K562 (cell line): ENCODE results near the gene POLD2. TPM values are rescaled to one million over a fixed set of nuclear protein-coding genes. Genes with fewer than 3 reads are reported as not detected.
A peak's percentile ranks its signal among the peaks of the same experiment; 100 is the strongest.

Experiments used
- ELF1 ChIP-seq: fragments of 200-800 bp; sonication (Bioruptor generic); IDR thresholded peaks from 2 replicates; pipeline ENCODE4 v1.6.1; 2016; ENCODE audit warnings: missing genetic modification characterization, missing compliant biosample characterization
- RAD51 ChIP-seq: fragments of 450-650 bp; IDR thresholded peaks from 2 replicates; pipeline ENCODE4 v1.7.1; 2016; ENCODE audit warnings: low read depth, mild to moderate bottlenecking, borderline replicate concordance
- ZBED1 ChIP-seq: IDR thresholded peaks from 2 replicates; pipeline ENCODE4 v1.6.1; 2014
- ZNF75A ChIP-seq: fragments of 450-650 bp; formaldehyde crosslinking; IDR thresholded peaks from 2 replicates; pipeline ENCODE4 v1.4.0; 2020; ENCODE audit warnings: mild to moderate bottlenecking
- ZNF830 ChIP-seq: fragments of 250-450 bp; sonication (Bioruptor Pico); IDR thresholded peaks from 2 replicates; pipeline ENCODE4 v1.5.0; 2021; ENCODE audit warnings: mild to moderate bottlenecking
- polyA plus RNA-seq, 8 experiments: library from polyadenylated mRNA; depleted of rRNA in 4 of 8; stranded (reverse) in 5 of 8; unstranded in 3 of 8; fragments of >200 nt; fragmentation: Nextera tagmentation in 2 of 8; fragmentation: Illumina TruSeq in 1 of 8; extraction: Ambion mirVana in 2 of 8; extraction: Trizol in 1 of 8; gene quantifications; 2 replicates each; pipeline versions ENCODE4 v1.2.1 to v1.2.3, GENCODE V29; 2011 to 2014; ENCODE audit warnings: inconsistent platforms in 1 of 8, missing spikeins in 1 of 8
- total RNA-seq, 7 experiments: library from RNA; depleted of rRNA in 6 of 7; stranded (reverse); fragments of >200 nt in 6 of 7; fragmentation: Illumina TruSeq in 2 of 7; extraction: Trizol in 2 of 7; gene quantifications; 2 replicates each; pipeline versions ENCODE4 v1.2.1 to v1.2.3, GENCODE V29; 2011 to 2021; ENCODE audit warnings: low replicate concordance in 1 of 7
- TF ChIP-seq, protein P1 (sequence below): fragments of 450-650 bp; IDR thresholded peaks from 2 replicates; pipeline ENCODE4 v1.6.1; 2016; ENCODE audit warnings: mild to moderate bottlenecking, moderate library complexity
- TF ChIP-seq, protein P2 (sequence below): fragments of 250-450 bp; sonication (Bioruptor Pico); IDR thresholded peaks from 2 replicates; pipeline ENCODE4 v1.5.0; 2020; ENCODE audit warnings: mild to moderate bottlenecking
- TF ChIP-seq, protein P3 (sequence below): fragments of 200-800 bp; sonication (Bioruptor generic); IDR thresholded peaks from 2 replicates; pipeline ENCODE4 v1.6.1; 2017; ENCODE audit warnings: missing genetic modification characterization, missing compliant biosample characterization
- TF ChIP-seq, protein P4 (sequence below): IDR thresholded peaks from 2 replicates; pipeline ENCODE4 v1.6.1; 2011; ENCODE audit warnings: borderline replicate concordance, low read depth, mild to moderate bottlenecking, moderate library complexity, low read length; ENCODE audit not compliant: insufficient read depth, poor library complexity, severe bottlenecking

Gene POLD2
- total and polyA plus RNA-seq, 9 of the 15 experiments (the other 6 are each of a cell fraction or from before 2014, with no cell fraction given): 29.7 to 259 (median 225) TPM

DNA sequence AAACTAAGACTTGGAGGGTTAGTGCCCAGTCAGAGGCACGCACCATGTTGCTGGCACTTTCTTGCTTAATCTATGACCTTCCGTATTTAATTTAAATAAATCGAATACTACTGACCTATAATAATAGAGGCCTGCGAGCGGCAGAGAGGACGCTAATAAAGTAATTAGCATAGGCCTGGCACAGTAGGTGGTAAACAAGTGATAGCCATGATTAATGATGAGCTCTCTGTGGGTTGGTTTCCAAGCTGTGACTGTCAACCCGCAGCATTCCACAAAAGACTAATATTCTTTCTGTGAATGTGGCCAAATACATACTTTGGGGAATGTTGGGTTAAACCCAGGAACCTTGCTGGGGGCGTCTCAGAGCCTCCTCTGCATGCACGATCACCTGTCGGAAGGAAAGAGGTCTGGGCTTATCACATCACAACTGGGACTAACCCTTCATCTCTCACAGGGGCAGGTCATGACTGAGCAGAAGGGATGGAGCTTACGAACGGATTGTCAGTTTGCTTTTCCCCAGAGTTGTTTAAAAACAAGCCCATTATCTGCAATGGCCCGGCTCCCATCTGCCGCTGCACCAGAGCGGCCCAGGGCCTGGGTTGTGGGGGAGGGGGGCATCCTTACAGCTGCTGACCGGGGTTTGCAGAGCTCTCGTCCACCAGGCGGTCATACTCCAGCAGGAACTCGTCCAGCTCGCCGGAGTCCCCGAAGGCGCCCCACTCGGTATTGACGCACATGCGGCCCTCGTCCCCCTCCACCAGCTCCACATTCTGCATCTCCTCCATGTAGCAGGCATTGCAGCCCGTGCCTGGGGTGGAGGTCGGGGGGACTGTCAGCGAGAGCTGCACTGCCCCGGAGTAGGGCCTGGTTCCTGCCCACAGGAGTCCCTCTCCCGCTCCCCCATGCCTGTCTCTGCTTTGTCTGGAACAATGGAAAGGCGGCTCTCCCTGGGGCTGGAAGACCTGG, 24.0 kb upstream of the POLD2 start (continued):
- TF ChIP-seq, protein P1, sequence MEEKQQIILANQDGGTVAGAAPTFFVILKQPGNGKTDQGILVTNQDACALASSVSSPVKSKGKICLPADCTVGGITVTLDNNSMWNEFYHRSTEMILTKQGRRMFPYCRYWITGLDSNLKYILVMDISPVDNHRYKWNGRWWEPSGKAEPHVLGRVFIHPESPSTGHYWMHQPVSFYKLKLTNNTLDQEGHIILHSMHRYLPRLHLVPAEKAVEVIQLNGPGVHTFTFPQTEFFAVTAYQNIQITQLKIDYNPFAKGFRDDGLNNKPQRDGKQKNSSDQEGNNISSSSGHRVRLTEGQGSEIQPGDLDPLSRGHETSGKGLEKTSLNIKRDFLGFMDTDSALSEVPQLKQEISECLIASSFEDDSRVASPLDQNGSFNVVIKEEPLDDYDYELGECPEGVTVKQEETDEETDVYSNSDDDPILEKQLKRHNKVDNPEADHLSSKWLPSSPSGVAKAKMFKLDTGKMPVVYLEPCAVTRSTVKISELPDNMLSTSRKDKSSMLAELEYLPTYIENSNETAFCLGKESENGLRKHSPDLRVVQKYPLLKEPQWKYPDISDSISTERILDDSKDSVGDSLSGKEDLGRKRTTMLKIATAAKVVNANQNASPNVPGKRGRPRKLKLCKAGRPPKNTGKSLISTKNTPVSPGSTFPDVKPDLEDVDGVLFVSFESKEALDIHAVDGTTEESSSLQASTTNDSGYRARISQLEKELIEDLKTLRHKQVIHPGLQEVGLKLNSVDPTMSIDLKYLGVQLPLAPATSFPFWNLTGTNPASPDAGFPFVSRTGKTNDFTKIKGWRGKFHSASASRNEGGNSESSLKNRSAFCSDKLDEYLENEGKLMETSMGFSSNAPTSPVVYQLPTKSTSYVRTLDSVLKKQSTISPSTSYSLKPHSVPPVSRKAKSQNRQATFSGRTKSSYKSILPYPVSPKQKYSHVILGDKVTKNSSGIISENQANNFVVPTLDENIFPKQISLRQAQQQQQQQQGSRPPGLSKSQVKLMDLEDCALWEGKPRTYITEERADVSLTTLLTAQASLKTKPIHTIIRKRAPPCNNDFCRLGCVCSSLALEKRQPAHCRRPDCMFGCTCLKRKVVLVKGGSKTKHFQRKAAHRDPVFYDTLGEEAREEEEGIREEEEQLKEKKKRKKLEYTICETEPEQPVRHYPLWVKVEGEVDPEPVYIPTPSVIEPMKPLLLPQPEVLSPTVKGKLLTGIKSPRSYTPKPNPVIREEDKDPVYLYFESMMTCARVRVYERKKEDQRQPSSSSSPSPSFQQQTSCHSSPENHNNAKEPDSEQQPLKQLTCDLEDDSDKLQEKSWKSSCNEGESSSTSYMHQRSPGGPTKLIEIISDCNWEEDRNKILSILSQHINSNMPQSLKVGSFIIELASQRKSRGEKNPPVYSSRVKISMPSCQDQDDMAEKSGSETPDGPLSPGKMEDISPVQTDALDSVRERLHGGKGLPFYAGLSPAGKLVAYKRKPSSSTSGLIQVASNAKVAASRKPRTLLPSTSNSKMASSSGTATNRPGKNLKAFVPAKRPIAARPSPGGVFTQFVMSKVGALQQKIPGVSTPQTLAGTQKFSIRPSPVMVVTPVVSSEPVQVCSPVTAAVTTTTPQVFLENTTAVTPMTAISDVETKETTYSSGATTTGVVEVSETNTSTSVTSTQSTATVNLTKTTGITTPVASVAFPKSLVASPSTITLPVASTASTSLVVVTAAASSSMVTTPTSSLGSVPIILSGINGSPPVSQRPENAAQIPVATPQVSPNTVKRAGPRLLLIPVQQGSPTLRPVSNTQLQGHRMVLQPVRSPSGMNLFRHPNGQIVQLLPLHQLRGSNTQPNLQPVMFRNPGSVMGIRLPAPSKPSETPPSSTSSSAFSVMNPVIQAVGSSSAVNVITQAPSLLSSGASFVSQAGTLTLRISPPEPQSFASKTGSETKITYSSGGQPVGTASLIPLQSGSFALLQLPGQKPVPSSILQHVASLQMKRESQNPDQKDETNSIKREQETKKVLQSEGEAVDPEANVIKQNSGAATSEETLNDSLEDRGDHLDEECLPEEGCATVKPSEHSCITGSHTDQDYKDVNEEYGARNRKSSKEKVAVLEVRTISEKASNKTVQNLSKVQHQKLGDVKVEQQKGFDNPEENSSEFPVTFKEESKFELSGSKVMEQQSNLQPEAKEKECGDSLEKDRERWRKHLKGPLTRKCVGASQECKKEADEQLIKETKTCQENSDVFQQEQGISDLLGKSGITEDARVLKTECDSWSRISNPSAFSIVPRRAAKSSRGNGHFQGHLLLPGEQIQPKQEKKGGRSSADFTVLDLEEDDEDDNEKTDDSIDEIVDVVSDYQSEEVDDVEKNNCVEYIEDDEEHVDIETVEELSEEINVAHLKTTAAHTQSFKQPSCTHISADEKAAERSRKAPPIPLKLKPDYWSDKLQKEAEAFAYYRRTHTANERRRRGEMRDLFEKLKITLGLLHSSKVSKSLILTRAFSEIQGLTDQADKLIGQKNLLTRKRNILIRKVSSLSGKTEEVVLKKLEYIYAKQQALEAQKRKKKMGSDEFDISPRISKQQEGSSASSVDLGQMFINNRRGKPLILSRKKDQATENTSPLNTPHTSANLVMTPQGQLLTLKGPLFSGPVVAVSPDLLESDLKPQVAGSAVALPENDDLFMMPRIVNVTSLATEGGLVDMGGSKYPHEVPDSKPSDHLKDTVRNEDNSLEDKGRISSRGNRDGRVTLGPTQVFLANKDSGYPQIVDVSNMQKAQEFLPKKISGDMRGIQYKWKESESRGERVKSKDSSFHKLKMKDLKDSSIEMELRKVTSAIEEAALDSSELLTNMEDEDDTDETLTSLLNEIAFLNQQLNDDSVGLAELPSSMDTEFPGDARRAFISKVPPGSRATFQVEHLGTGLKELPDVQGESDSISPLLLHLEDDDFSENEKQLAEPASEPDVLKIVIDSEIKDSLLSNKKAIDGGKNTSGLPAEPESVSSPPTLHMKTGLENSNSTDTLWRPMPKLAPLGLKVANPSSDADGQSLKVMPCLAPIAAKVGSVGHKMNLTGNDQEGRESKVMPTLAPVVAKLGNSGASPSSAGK: peak; percentile 73
- TF ChIP-seq ZNF830 (CRISPR knock-in tag): no peak
- TF ChIP-seq, protein P2, sequence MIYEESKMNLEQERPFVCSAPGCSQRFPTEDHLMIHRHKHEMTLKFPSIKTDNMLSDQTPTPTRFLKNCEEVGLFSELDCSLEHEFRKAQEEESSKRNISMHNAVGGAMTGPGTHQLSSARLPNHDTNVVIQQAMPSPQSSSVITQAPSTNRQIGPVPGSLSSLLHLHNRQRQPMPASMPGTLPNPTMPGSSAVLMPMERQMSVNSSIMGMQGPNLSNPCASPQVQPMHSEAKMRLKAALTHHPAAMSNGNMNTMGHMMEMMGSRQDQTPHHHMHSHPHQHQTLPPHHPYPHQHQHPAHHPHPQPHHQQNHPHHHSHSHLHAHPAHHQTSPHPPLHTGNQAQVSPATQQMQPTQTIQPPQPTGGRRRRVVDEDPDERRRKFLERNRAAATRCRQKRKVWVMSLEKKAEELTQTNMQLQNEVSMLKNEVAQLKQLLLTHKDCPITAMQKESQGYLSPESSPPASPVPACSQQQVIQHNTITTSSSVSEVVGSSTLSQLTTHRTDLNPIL (CRISPR knock-in tag): no peak
- TF ChIP-seq, protein P3, sequence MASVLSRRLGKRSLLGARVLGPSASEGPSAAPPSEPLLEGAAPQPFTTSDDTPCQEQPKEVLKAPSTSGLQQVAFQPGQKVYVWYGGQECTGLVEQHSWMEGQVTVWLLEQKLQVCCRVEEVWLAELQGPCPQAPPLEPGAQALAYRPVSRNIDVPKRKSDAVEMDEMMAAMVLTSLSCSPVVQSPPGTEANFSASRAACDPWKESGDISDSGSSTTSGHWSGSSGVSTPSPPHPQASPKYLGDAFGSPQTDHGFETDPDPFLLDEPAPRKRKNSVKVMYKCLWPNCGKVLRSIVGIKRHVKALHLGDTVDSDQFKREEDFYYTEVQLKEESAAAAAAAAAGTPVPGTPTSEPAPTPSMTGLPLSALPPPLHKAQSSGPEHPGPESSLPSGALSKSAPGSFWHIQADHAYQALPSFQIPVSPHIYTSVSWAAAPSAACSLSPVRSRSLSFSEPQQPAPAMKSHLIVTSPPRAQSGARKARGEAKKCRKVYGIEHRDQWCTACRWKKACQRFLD (CRISPR knock-in tag): peak; percentile 70; the same call in 1 of the 2 replicates
- no peak for TF ChIP-seq ELF1 (tag)
- TF ChIP-seq ZNF75A (CRISPR knock-in tag): no peak
- no peak; the same call in 1 of the 2 replicates for TF ChIP-seq RAD51
- no peak for TF ChIP-seq ZBED1
- TF ChIP-seq, protein P4, sequence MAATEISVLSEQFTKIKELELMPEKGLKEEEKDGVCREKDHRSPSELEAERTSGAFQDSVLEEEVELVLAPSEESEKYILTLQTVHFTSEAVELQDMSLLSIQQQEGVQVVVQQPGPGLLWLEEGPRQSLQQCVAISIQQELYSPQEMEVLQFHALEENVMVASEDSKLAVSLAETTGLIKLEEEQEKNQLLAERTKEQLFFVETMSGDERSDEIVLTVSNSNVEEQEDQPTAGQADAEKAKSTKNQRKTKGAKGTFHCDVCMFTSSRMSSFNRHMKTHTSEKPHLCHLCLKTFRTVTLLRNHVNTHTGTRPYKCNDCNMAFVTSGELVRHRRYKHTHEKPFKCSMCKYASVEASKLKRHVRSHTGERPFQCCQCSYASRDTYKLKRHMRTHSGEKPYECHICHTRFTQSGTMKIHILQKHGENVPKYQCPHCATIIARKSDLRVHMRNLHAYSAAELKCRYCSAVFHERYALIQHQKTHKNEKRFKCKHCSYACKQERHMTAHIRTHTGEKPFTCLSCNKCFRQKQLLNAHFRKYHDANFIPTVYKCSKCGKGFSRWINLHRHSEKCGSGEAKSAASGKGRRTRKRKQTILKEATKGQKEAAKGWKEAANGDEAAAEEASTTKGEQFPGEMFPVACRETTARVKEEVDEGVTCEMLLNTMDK: peak; percentile 38
